GM10248 (cell line): ENCODE results near the gene ARMC6.

Experiments
- CTCF ChIA-PET: fragments of 300-600 bp; sonication (Branson Sonifier 250); formaldehyde crosslinking; extraction: SDS; loops from one replicate; lab custom pipeline; 2021; ENCODE audit warnings: antibody characterized with exemption; lab: Yijun Ruan, JAX
- POLR2A ChIA-PET: fragments of 350-650 bp; sonication (Branson Sonifier 250); formaldehyde crosslinking; extraction: SDS; loops from one replicate; lab custom pipeline; 2020; ENCODE audit warnings: antibody characterized with exemption; lab: Yijun Ruan, JAX
- DNase-seq: peaks from one replicate; pipeline ENCODE4 v3.0.0; 2012; ENCODE audit errors: extremely low spot score
- CTCF ChIP-seq: IDR thresholded peaks from 2 replicates; pipeline ENCODE4 v1.5.1; 2012; ENCODE audit warnings: mild to moderate bottlenecking, low read depth; ENCODE audit errors: extremely low read depth, missing control alignments, control extremely low read depth

ARMC6 gene

GRCh38 chr19:19033426-19034203 is at the start of gene ARMC6, which contains the start of gene SUGP2:
Gene ARMC6, plus strand, starts transcription at chr19:19033603. Its CDS starts 607 bp downstream, at chr19:19034210.
Gene SUGP2, minus strand, starts transcription at chr19:19033517. Its CDS starts 2,446 bp downstream, at chr19:19031071.
- POLR2A ChIA-PET: no interaction called here
- CTCF ChIA-PET: no interaction called here
- DNase-seq: peak; percentile 99
- TF ChIP-seq CTCF: no peak

DNA sequence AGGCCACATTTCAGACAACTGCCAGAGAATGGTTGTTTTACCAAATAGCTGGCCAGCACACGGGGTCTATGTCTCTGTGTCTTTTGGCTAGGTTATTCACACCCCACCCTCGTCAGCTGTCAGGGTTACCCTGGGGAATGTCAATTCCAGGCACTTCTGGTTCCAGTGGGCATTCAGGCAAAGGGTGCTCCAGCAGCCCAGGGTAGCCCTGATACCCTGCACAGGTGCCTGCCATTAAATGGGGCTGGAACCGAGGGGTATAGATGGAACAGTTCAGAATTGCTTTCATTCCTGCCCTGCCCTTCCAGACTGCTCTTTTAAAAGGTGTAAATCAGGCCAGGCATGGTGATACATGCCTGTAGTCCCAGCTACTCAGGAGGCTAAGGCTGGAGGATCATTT is 49.2 kb upstream of the ARMC6 start:
- ChIA-PET POLR2A (no interaction called here), CTCF (no interaction called here)
- no peak for DNase-seq
- no peak for TF ChIP-seq CTCF

DNA sequence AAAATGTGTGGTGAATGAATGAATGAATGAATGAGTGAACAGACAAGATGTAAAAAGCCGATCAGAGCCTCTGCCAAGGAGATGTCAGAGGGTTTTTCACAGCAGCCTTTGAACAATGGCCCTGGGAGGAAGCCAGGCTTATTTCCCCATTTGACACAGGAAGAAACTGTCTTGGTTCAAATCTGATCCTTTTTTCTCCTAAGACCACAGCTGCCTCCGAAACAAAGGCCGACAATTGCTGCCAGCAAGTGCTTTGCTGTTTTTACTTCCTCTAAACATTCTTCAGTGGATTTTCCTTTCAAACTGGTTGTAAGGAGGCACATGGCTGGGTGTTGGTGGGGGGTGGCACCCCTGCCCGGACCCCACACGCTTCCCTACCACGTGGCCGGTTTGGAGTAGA is 48.1 kb upstream of the ARMC6 start:
- DNase-seq: no peak
- ChIA-PET POLR2A (no interaction called here), CTCF (no interaction called here)
- no peak for TF ChIP-seq CTCF

DNA sequence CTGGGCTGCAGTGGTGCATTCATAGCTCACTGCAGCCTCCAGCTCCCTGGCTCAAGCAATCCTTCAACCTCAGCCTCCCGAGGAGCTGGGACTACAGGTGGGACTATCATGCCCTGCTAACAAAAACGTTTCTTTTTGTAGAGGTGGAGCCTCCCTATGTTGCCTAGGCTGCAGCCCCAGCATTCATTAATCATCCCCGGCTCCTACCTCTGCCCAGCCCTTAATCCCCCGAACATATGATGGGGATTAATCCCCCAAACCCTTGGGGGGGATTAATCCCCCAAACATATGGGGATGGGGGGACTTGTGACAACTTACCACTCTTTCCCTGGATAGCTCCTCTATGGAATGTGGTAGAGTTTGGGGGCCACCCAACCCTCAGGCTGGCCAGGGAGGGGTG is 45.9 kb upstream of the ARMC6 start:
- ChIA-PET POLR2A (no interaction called here), CTCF (interaction anchor here (1.0 to 1.6 kb wide), 5 partner anchors 9 to 61 kb away, joined by 3 to 5 read pairs (median 3); no protein-coding TSS in a partner anchor)
- TF ChIP-seq CTCF: no peak
- DNase-seq: no peak

GRCh38 chr19:18989316-18989715 is 44.1 kb upstream of the ARMC6 start:
- CTCF ChIA-PET: interaction anchor here (1.4 to 2.9 kb wide), 2 partner anchors 8 to 539 kb away, joined by 3 to 12 read pairs; no protein-coding TSS in a partner anchor
- no peak for DNase-seq
- no peak for TF ChIP-seq CTCF
- POLR2A ChIA-PET: interaction anchor here (0.6 kb wide), 1 partner anchor 1090 kb away, joined by 3 read pairs; no protein-coding TSS in a partner anchor

DNA sequence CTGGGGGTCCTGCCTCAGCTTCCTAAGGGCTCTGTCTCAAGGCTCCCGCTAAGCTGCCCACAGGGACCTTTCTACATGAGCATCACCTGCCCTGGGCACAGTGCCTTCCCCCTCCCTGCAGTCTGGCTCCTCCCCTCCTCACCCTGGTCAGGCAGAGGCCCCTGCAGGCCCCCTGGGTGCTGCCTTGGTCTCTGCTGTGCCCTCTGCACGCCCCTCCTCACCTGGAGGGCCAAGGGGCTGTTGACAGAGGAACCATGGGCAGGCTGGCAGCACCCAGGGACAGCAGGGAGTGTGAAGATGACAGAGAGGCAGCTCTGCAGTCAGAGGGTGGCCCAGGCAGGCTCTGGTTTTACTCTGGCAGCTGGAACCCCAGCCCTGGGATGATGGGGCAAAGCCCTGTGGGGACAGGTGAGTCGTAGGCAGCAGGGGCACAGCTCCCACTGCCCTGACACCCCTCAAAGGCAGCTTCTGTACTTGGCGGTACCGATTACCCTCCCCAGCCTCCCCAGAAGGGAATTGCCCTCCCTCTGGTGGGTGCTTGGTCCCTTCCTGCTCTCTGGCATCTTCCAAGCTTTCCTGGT is 43.2 kb upstream of the ARMC6 start:
- DNase-seq: no peak
- ChIA-PET POLR2A (interaction anchor here (0.6 kb wide), 1 partner anchor 1091 kb away, joined by 3 read pairs; no protein-coding TSS in a partner anchor), CTCF (interaction anchor here (2.9 kb wide), 1 partner anchor 9 kb away, joined by 12 read pairs; no protein-coding TSS in a partner anchor)
- no peak for TF ChIP-seq CTCF
